IPS DF 6.9 (cell line): ENCODE data around the gene PDE8B.
A peak's percentile ranks its signal among the peaks of the same experiment; 100 is the strongest.

Experiments used
- DNase-seq: peaks from one replicate; pipeline ENCODE4 v3.0.0-alpha.2; 2013; ENCODE audit warnings: low read depth, low spot score
- H3K27ac ChIP-seq: one replicate; pipeline ENCODE4 v1.5.1; 2013; ENCODE audit warnings: low read length, control low read depth
- H3K27me3 ChIP-seq: 2 replicates; pipeline ENCODE4 v1.6.1; 2013; ENCODE audit warnings: mild to moderate bottlenecking, low read length; ENCODE audit not compliant: control insufficient read depth, insufficient read depth
- H3K36me3 ChIP-seq: 2 replicates; pipeline ENCODE4 v1.6.1; 2013; ENCODE audit warnings: low read length; ENCODE audit not compliant: control insufficient read depth, insufficient read depth
- H3K4me1 ChIP-seq: 2 replicates; pipeline ENCODE4 v1.6.1; 2013; ENCODE audit warnings: low read length; ENCODE audit not compliant: control insufficient read depth, insufficient read depth
- H3K4me3 ChIP-seq: 2 replicates; pipeline ENCODE4 v1.5.1; 2013; ENCODE audit warnings: mild to moderate bottlenecking, low read length
- H3K9me3 ChIP-seq: 2 replicates; pipeline ENCODE4 v1.6.1; 2013; ENCODE audit warnings: low read length, inconsistent platforms; ENCODE audit not compliant: control insufficient read depth, insufficient read depth
- WGBS: extraction: QIAGEN DNeasy Blood & Tissue Kit; methylation state at CpG from one replicate; pipeline ENCODE4 v1.1.7; 2013; ENCODE audit warnings: mixed read lengths, missing lambda C conversion rate; ENCODE audit not compliant: insufficient read length, insufficient coverage; 5-methylcytosine and 5-hydroxymethylcytosine counted together

Gene PDE8B, protein sequence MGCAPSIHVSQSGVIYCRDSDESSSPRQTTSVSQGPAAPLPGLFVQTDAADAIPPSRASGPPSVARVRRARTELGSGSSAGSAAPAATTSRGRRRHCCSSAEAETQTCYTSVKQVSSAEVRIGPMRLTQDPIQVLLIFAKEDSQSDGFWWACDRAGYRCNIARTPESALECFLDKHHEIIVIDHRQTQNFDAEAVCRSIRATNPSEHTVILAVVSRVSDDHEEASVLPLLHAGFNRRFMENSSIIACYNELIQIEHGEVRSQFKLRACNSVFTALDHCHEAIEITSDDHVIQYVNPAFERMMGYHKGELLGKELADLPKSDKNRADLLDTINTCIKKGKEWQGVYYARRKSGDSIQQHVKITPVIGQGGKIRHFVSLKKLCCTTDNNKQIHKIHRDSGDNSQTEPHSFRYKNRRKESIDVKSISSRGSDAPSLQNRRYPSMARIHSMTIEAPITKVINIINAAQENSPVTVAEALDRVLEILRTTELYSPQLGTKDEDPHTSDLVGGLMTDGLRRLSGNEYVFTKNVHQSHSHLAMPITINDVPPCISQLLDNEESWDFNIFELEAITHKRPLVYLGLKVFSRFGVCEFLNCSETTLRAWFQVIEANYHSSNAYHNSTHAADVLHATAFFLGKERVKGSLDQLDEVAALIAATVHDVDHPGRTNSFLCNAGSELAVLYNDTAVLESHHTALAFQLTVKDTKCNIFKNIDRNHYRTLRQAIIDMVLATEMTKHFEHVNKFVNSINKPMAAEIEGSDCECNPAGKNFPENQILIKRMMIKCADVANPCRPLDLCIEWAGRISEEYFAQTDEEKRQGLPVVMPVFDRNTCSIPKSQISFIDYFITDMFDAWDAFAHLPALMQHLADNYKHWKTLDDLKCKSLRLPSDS

DNA sequence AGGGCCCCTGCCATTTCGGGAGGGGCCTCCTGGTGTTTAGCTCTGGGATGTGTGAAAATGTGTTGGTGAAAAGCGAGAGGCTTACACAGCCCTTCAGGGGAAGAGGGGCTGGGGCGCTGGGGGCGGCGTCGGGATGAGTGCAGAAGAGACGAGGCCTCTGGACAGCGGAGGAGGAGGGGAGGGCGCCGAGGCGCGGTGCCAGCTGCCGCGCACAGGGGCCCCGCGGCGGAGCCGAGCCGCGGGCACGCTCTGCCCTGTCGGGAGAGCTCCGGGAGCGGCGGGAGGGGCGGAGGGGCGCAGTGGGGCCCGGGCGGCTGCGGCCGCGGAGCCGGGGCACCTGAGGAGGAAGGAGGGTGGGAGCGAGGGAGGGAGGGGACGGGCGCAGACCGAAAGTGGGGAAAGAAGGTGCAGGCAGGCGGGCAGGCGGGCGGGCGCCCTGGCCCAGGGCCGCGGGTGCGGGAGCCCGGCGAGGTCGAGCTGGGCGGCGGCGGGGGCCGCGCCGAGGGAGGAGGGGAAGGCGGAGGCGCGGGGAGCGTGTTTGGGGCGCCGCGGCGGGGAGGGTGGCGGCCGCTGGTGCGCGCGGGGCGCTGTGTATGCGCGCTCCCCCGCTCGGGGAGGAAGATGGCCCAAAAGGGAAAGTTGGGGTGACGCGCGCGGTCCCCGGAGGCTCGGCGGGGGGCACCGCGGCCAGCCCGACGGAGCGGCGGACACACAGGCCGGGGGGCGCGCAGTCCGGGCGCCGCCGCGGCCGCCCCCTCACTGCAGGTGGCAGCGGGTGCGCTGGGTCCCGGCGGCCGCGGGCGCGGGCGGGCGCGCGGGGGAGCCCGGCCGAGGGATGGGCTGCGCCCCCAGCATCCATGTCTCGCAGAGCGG is at the start of gene PDE8B:
PDE8B (plus strand) TSS at position 590 of the 873 bp plus-strand sequence; CDS start at position 836, 246 bp downstream.
- H3K4me3 ChIP-seq: peak within 1 kb of the TSS; percentile 38
- no peak within 1 kb of the TSS for H3K27ac ChIP-seq
- no CpG with 5 or more reads among the region's 110 CpGs for WGBS
- no peaks in the 10 kb centered on the region for H3K36me3 ChIP-seq
- H3K4me1 ChIP-seq: no peaks in the 10 kb centered on the region; the same call in 1 of the 2 replicates
- H3K9me3 ChIP-seq: no peaks in the 10 kb centered on the region
- no peak for DNase-seq
- peaks cover 34% of the 10 kb centered on the region for H3K27me3 ChIP-seq

DNA sequence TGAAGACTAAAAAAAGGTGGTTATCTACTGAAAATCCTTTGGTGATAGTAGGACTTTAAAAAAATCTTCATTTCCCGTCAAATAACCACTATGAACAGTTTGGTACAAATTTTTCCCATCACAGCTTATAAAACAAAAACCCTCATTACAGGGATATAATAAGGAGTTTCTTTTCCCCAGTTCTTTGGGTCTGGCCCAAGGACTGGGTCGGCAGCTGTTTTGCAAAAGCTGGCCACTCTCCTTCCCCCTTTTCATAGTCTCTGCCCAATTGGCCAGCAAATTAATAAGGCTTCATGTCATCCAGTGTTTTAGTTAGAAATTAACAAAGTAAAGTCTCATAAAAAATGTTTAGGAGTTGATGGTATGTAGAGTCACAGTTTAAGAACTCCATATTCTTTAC is 47.0 kb upstream of the PDE8B start:
- DNase-seq: no peak
- Histone ChIP-seq H3K4me1 (no peaks in the 10 kb centered on the region), H3K4me3 (no peak overlapping the region), H3K27ac (no peak overlapping the region), H3K9me3 (no peaks in the 10 kb centered on the region), H3K27me3 (no peaks in the 10 kb centered on the region), H3K36me3 (no peaks in the 10 kb centered on the region)
- WGBS: no CpG with 5 or more reads among the region's 2 CpGs

DNA sequence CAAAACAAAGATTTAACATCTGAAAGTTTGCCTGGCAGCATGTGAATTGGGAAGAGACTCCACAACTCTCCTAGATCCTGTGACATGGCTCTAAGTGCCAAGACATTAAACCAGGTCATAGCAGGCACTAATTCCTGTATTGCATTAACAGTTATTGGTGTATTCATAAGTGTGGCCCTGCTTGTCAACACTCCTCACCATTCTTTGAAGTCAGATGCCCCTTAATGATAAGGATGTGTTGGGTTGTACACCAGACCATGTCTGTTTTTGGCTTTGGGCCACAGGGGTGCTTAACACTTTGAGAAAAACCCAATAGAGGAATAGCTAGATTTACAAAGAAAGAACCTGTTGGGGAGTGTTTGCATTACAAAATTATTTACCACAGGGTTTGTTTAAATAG is 43.4 kb upstream of the PDE8B start:
- Histone ChIP-seq H3K9me3 (no peaks in the 10 kb centered on the region), H3K27me3 (no peaks in the 10 kb centered on the region), H3K27ac (no peak overlapping the region), H3K36me3 (no peaks in the 10 kb centered on the region), H3K4me1 (no peaks in the 10 kb centered on the region), H3K4me3 (no peak overlapping the region)
- DNase-seq: no peak

DNA sequence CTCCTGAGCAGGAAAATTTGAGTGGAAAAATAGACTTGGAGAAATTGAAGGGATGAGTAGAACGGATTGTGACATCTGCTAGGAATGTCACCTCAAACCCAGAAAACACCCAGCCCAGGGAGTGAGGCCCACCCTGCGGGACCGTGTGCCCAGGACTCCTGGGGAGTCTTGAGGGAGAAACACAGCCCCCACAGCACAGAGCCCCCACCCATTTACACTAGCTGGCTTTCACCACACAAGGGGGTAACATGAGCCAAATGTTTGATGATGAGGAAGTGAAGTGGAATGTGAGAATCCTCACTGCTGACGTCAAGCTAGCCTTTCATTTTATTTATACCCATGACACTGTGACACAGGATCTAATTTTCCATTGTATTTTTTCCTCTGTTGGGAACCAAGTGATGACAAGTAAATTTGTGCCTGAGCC is 42.8 kb upstream of the PDE8B start:
- no peaks in the 10 kb centered on the region for H3K27me3 ChIP-seq
- H3K27ac ChIP-seq: no peak overlapping the region
- H3K36me3 ChIP-seq: no peaks in the 10 kb centered on the region
- H3K4me3 ChIP-seq: no peak overlapping the region
- no peaks in the 10 kb centered on the region for H3K9me3 ChIP-seq
- WGBS: no CpG with 5 or more reads among the region's 4 CpGs
- DNase-seq: no peak
- H3K4me1 ChIP-seq: no peaks in the 10 kb centered on the region

DNA sequence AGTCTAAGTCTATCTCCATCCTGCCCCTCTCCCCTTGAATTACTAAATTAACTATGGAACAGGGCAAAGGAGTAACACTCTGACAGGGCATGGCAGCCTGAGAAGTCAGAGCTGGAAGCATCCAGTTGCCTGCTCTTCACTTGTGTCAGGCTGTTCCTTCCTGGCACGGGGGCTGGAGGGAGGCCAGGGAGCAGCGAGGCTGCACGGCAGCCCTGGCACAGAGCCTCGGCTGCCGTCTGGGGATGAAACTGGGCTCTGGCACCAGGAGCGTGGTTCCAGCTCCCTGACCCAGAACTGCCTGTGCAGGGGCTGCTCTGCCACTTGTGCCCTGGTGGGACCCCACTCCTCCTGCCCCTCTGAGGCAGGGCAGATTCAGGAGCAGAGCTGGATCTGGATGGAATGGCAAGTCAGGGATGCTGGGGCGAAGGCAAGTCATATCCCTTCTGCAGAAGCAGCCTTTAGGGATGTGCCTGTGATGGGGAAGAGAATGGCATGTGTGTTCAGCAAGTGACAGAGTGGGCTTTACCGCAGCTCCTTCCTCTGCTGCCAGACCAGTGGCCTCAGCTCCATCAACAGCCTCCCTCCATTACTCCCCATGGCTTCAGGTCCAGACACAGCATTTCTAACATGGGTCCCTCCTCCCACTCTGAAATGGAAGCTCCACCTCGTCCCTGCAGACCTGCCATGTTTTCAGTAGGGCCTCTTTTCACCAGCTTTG is 42.2 kb upstream of the PDE8B start:
- Histone ChIP-seq H3K27me3 (no peaks in the 10 kb centered on the region), H3K36me3 (no peaks in the 10 kb centered on the region), H3K27ac (no peak overlapping the region), H3K4me1 (no peaks in the 10 kb centered on the region), H3K4me3 (no peak overlapping the region), H3K9me3 (no peaks in the 10 kb centered on the region)
- no CpG with 5 or more reads among the region's 9 CpGs for WGBS
- DNase-seq: no peak

DNA sequence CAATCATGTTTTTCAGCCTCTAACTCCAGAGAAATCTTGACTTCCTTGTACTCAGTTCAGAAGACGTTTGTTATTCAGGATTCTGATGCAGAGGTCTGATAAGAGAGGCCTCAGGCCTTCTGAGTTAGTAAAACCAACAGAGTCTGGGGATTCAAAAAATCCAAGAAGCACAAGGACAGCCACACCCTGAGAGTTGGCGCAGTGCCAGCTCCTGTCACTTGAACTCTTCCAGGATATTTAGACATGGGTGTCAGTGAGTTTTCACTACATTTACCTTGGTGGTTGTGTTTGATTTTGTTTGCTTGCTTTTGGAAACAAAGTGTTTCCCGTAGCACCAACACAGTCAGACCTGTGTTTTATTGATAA is 41.6 kb upstream of the PDE8B start:
- H3K9me3 ChIP-seq: no peaks in the 10 kb centered on the region
- H3K4me1 ChIP-seq: no peaks in the 10 kb centered on the region
- no peaks in the 10 kb centered on the region for H3K27me3 ChIP-seq
- H3K27ac ChIP-seq: no peak overlapping the region
- no CpG with 5 or more reads among the region's 3 CpGs for WGBS
- DNase-seq: no peak
- no peak overlapping the region for H3K4me3 ChIP-seq
- H3K36me3 ChIP-seq: no peaks in the 10 kb centered on the region

DNA sequence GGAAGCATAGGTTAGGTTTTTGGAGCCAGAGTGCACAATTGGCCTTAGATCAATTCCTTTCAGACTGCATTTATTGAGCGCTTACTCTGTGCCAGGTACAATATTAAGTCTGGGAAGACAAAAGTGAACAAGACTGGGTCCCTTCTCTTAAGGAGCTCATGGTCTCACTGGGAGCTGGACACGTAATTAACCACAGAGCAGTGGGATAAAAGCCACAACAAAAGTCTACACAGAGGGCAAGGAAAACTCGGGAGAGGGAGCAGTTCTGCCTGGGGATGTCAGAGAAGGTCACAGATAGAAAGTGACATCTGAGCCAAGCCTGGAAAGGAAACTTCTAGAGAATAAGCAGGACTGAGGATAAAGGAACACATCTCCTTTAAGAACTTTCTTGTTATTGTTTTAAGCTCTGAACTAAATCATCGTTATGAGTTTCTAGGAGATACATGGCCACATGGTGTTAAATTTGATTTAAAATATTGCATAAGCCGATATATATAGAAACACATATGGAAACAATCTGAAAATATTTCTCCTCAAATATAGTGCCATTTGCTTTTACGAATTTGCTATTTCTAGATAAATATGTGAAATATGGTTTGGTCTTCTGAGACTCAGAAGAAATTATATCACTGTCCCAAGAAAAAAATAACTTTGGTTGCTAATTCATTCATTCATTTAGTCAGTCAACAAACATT is 40.1 kb upstream of the PDE8B start:
- WGBS: no CpG with 5 or more reads among the region's 6 CpGs
- H3K36me3 ChIP-seq: no peaks in the 10 kb centered on the region

DNA sequence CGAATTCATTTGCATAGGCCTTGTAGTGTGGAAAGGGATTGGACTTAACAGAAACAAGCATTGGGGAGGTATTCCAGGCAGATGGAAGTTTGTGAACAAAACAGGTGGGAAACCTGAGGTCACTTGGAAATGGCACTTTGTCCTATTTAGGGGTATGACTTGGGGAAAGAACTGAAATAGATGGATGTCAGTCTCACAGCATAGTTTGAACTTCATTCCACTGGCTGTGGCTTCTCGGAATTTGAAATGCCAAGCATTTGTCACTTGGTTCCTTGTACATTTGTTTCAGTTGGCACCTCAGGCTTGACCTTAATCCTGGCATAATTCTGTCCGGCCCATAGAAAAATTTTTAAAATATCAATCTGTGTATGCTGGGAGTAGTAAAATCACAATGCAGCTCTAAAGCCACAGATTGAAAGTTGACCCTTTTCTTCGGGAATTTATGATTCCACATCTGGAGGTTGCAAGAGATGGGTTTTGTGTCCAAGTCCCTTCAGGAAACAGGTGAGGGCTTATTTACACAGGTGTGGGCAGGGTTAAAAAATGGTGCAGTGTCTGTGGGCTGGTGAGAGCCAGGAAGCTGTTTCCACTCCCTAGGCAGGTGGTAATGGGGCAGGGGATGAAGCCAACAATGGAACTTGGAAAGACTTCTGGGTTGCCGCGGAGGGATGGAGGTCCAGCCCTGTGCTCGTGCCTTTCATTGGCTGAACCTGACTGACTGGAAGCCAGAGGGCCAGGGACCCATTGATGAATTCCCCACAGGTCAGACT is 39.2 kb upstream of the PDE8B start:
- H3K27ac ChIP-seq: no peak overlapping the region
- DNase-seq: no peak
- no peak overlapping the region for H3K4me3 ChIP-seq
- peaks cover 2% of the 10 kb centered on the region; the same call in 1 of the 2 replicates for H3K4me1 ChIP-seq
- no peaks in the 10 kb centered on the region for H3K27me3 ChIP-seq
- no peaks in the 10 kb centered on the region for H3K36me3 ChIP-seq
- WGBS: no CpG with 5 or more reads among the region's 7 CpGs
- no peaks in the 10 kb centered on the region for H3K9me3 ChIP-seq

More for the DNA sequence above, 40.1 kb upstream of the PDE8B start:
- H3K4me3 ChIP-seq: no peak overlapping the region
- H3K27ac ChIP-seq: no peak overlapping the region
- no peaks in the 10 kb centered on the region for H3K9me3 ChIP-seq
- DNase-seq: no peak
- H3K4me1 ChIP-seq: peaks cover 2% of the 10 kb centered on the region; the same call in 1 of the 2 replicates
- H3K27me3 ChIP-seq: no peaks in the 10 kb centered on the region
